Esophagus (tissue), 2 donors: Measurements from ENCODE around the gene ZBTB25. TPM values are rescaled to one million over a fixed set of nuclear protein-coding genes. Genes with fewer than 3 reads are reported as not detected.

Experiments
- H3K27ac ChIP-seq, 2 donors: one replicate each; pipeline ENCODE4 v1.5.1; 2013; ENCODE audit warnings: low read depth in 2 of 2, mild to moderate bottlenecking in 2 of 2, inconsistent platforms in 1 of 2, low read length in 1 of 2, moderate library complexity in 1 of 2
- H3K27me3 ChIP-seq, 2 donors: one replicate each; pipeline ENCODE4 v1.6.1; 2013; ENCODE audit warnings: low read length in 2 of 2, control low read depth in 1 of 2, mild to moderate bottlenecking in 1 of 2; ENCODE audit not compliant: insufficient read depth in 2 of 2, control insufficient read depth in 1 of 2
- H3K36me3 ChIP-seq, 2 donors: one replicate each; pipeline ENCODE4 v1.6.1; 2013; ENCODE audit warnings: low read length in 1 of 2; ENCODE audit not compliant: control insufficient read depth in 2 of 2, insufficient read depth in 2 of 2
- H3K4me1 ChIP-seq, 2 donors: one replicate each; pipeline ENCODE4 v1.6.1; 2013; ENCODE audit warnings: low read length in 1 of 2; ENCODE audit not compliant: control insufficient read depth in 2 of 2, insufficient read depth in 2 of 2
- H3K4me3 ChIP-seq, 2 donors: one replicate each; pipeline ENCODE4 v1.5.1; 2013; ENCODE audit warnings: low read length in 2 of 2, mild to moderate bottlenecking in 2 of 2, low read depth in 1 of 2, moderate library complexity in 1 of 2
- H3K9me3 ChIP-seq, 2 donors: one replicate each; pipeline ENCODE4 v1.6.1; 2013; ENCODE audit warnings: mild to moderate bottlenecking in 2 of 2, low read depth in 1 of 2, low read length in 1 of 2, moderate library complexity in 1 of 2; ENCODE audit not compliant: control insufficient read depth in 2 of 2, insufficient read depth in 1 of 2
- WGBS, 2 donors: extraction: QIAGEN DNeasy Blood & Tissue Kit; methylation state at CpG; one replicate each; pipeline ENCODE4 v1.1.7; 2013; 5-methylcytosine and 5-hydroxymethylcytosine counted together
- polyA plus RNA-seq, 2 donors: library from polyadenylated mRNA; stranded (reverse); fragments of 200-250 nt; gene quantifications; one replicate each; pipeline ENCODE4 v1.2.3, GENCODE V29; 2013
- donor health status: healthy with polysubstance abuse.
- donor health status: Bipolar disorder and iron deficiency.

The ZBTB25 gene
- polyA plus RNA-seq, 2 donors: 1.7 to 2.7 TPM

DNA sequence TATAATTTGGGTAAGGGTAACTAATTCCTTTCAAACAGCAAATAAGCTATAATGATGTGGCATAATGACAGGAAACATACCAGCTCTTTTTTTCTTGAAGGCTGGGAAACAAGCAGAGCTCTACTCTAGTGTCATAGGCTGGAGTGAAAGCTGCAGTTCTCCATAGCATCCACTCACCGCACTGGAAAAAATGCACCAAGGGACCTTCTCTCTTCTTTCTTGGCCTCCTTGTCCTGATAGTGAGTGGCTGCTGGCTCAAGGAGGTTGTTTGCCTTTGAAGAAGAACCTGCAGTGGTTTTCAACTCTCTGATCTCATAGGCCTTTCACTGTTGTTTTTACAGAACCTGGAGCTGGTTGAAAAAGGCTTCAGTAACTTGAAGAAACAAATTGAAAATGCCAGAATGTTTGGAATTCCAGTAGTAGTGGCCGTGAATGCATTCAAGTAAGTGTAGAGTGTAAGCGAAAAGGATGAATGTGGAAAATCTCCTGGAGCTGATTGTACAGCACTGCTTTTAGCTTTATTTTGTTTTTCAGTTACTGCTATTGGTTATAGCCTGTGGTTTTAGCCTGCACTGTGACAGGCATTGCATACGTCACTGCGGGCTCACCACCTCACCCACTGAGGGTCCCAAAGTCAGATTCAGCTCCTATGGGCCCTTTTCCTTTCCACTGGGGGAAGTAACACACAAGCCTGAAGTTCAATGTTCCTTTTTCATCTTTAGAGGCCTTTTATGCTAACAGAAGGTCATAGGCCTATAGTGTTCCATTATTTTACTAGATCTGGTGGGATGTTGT, 55.6 kb downstream of the ZBTB25 start:
- H3K27ac ChIP-seq: no peak overlapping the region

DNA sequence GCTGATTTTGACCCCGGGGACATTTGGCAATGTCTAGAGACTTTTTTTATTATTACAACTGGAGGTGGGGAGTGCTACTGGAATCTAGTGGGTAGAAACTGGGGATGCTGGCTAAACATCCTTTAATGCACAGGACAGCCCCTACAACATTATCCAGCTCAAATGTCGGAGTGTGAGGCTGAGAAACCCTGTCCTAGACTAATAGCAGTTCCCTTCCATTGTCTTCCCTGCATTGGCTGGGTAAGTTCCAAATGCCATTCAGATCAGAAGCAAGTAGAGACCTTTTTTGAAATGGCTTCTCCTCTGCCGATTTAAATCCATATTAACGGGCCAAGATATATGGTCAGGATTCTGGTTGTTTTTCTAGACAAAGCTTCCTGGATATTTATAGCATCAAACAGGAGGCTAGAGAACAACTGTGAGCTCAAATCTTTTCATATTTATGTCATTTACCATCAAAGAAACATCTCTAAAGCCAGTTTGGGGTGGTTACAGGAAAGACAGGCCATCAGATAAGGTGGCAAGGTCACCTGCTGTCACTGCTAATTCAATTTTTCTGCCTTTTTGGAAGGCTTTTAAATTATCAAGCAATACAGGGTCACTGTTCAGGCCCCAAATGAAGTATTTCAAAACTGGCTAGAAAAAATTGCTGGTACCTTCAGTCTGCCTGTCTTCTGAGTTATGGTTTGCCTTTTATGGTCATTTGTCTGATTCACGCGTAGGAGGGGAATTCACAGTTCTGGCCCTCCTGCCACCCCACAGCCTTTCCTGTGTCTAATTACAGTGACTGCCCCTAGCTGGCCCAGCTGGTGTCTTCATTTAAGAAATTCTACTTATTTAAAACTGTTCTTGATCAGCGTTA, 58.4 kb downstream of the ZBTB25 start:
- Histone ChIP-seq H3K4me1 (no peaks in the 10 kb centered on the region), H3K27ac (no peak overlapping the region), H3K27me3 (no peaks in the 10 kb centered on the region), H3K36me3 (peaks cover 10 to 13% of the 10 kb centered on the region in 2 donors), H3K4me3 (no peak overlapping the region), H3K9me3 (no peaks in the 10 kb centered on the region)
- 68 to 72% methylated on average over 7 of the region's 7 CpGs for WGBS, 2 donors

More for the DNA sequence above, 55.6 kb downstream of the ZBTB25 start:
- no peak overlapping the region for H3K4me3 ChIP-seq
- WGBS, 2 donors: 90 to 91% methylated on average over 5 of the region's 5 CpGs
- H3K27me3 ChIP-seq: no peaks in the 10 kb centered on the region
- H3K9me3 ChIP-seq: no peaks in the 10 kb centered on the region
- H3K36me3 ChIP-seq: peaks cover 4 to 9% of the 10 kb centered on the region in 2 donors
- no peaks in the 10 kb centered on the region for H3K4me1 ChIP-seq

DNA sequence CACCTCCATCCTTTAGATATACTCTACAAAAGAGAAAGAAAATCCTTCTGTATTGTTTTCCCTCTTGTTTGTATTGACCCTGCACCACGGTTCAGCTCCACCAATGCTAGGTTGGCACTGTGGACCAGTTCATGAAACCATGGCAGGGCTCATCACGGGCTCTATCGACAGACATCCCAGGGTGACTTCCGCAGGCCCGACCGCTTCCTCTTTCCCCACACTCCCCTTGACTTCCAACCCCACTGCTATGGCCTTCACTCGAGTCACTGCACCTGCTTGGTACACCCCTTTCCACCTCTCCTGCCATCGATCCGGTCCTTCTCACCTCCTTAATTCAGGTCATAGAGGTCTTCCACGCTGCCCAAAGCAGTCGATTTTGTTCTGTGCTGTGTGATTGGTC, 59.5 kb downstream of the ZBTB25 start:
- H3K9me3 ChIP-seq: no peaks in the 10 kb centered on the region
- no peaks in the 10 kb centered on the region for H3K27me3 ChIP-seq
- H3K27ac ChIP-seq: no peak overlapping the region
- no peaks in the 10 kb centered on the region for H3K4me1 ChIP-seq
- peaks cover 6 to 13% of the 10 kb centered on the region in 2 donors for H3K36me3 ChIP-seq
- 91 to 94% methylated on average over 11 of the region's 11 CpGs for WGBS, 2 donors
- H3K4me3 ChIP-seq: no peak overlapping the region

DNA sequence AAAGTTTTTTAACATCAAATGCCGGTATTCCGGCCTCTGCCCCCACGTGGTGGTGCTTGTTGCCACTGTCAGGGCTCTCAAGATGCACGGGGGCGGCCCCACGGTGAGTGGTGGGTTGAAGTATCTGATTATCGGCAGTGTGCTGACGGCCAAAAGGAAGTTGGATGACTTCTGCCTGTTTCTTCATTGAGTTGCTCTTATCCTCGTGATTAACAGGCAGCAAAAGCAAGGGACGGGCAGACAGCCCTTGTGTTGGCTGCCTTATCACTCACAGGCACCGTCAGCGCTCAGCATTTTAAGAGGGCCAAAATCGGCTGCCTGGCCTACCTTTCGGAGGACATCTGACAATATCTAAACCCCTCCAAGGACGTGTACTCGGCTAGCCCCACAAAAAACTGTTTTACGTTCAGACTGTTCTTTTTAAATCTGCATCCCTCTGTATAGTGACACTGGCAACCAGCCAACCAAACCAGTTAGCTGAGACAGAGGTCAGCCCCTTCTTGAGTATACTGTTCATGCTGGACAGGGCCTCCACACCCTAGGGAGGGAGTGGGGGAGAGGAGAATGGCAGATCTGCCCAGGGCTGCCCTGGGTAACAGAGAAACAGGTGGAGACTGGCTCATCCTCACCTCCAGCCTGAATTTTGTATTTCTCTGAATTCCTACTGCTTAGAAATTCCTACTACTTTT, 61.2 kb downstream of the ZBTB25 start:
- no peaks in the 10 kb centered on the region for H3K9me3 ChIP-seq
- H3K4me1 ChIP-seq: no peaks in the 10 kb centered on the region
- no peaks in the 10 kb centered on the region for H3K27me3 ChIP-seq
- H3K27ac ChIP-seq: no peak overlapping the region
- peaks cover 9 to 17% of the 10 kb centered on the region in 2 donors for H3K36me3 ChIP-seq
- no peak overlapping the region for H3K4me3 ChIP-seq
- WGBS, 2 donors: 88 to 92% methylated on average over 17 of the region's 17 CpGs

DNA sequence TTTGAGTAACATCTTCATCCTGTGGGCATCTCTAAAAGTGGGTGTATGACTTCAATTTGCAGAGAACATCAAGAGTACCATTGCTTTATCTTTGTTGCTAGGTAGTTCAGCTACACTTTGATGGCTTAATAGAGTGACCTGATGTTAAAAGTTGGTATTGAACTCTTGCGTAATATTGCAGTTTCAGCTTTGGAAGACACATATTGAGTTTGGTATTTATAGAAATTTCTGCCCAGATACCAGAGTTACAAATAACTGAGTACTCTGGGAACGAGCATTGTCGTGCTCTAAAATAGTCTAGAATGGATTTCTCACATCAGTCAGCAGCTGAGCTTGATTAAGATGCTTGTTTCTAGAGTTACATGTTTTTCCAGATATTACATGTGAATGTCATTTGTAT, 63.1 kb downstream of the ZBTB25 start:
- H3K4me1 ChIP-seq: no peaks in the 10 kb centered on the region
- H3K27me3 ChIP-seq: no peaks in the 10 kb centered on the region
- peaks cover 10 to 17% of the 10 kb centered on the region in 2 donors for H3K36me3 ChIP-seq
- no peaks in the 10 kb centered on the region for H3K9me3 ChIP-seq
- H3K4me3 ChIP-seq: no peak overlapping the region
- 94 to 96% methylated on average over 3 of the region's 3 CpGs for WGBS, 2 donors
- no peak overlapping the region for H3K27ac ChIP-seq

DNA sequence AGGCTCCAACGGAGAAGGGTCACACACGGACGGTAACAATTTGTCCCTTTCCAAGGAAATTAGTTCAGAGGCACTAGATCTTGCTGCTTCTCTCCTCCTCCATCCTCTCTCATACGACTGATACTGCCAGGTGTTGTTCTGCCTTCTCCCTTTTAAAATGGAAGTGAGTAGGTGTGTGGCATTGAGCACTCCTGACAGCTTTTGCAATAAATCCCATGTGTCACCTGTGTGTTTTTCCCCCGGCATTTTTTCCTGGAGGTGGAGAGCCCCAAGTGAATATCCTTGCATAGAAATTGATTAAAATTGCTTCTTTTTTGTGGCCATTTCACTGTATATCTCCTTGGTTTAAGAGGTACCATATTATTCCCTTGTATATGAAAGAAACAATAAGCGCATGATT, 64.5 kb downstream of the ZBTB25 start:
- Histone ChIP-seq H3K27me3 (no peaks in the 10 kb centered on the region), H3K4me1 (no peaks in the 10 kb centered on the region), H3K27ac (no peak overlapping the region), H3K4me3 (no peak overlapping the region), H3K36me3 (peaks cover 9 to 17% of the 10 kb centered on the region in 2 donors), H3K9me3 (no peaks in the 10 kb centered on the region)
- 93 to 94% methylated on average over 6 of the region's 6 CpGs for WGBS, 2 donors

DNA sequence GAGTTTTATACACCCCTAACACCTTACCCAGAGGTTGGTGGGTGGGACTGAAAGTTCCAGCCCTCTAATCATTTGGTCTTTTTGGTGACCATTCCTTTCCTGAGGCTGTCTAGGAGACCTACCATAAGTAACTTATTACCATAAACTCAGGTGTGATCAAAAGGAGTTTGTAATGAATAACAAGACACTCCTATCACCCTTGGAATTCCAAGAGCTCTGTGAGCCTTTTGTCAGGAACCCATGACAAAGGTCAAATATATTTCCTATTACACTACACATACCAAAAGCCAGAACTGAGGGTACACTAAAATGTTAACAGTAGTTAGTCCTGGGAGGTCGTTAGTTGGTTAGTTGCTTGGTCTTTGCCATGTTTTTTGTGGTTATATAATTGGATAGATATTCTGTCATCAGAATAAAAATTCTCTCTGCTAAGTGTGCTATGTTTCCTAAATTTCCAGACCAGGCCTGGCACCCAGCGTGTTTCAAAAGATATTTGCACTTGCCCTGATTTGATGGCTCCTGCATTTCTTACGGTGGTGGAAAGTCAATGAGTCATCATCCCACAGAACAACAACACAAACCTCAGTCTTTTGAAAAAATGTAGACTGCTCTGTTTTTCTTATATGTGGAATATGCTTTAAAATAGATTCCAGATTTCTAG, 65.3 kb downstream of the ZBTB25 start:
- peaks cover 8 to 17% of the 10 kb centered on the region in 2 donors for H3K36me3 ChIP-seq
- H3K9me3 ChIP-seq: no peaks in the 10 kb centered on the region
- no peaks in the 10 kb centered on the region for H3K27me3 ChIP-seq
- 58 to 69% methylated on average over 3 of the region's 3 CpGs for WGBS, 2 donors
- no peak overlapping the region for H3K4me3 ChIP-seq
- no peak overlapping the region for H3K27ac ChIP-seq
- no peaks in the 10 kb centered on the region for H3K4me1 ChIP-seq

DNA sequence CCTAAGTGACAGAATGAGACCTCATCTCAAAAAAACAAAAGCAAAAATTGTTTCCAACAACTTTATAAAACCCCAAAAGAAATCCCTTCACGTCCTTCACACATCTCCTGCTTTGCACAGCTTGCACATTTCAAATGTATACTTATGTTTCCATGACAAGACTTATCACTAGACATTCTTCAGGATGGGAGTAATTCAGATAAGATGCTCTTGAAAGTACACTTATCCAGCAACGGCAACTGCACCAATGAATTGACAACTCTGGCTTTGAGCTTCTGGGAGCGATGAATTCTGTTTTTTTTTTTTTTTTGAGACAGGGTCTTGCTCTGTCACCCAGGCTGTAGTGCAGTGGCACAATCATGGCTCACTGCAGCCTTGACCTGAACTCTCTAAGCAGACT, 69.1 kb downstream of the ZBTB25 start:
- Histone ChIP-seq H3K27me3 (no peaks in the 10 kb centered on the region), H3K4me3 (no peak overlapping the region), H3K4me1 (no peaks in the 10 kb centered on the region), H3K27ac (no peak overlapping the region), H3K9me3 (no peaks in the 10 kb centered on the region), H3K36me3 (peaks cover 4 to 7% of the 10 kb centered on the region in 2 donors)
- WGBS, 2 donors: 88 to 91% methylated on average over 3 of the region's 3 CpGs

DNA sequence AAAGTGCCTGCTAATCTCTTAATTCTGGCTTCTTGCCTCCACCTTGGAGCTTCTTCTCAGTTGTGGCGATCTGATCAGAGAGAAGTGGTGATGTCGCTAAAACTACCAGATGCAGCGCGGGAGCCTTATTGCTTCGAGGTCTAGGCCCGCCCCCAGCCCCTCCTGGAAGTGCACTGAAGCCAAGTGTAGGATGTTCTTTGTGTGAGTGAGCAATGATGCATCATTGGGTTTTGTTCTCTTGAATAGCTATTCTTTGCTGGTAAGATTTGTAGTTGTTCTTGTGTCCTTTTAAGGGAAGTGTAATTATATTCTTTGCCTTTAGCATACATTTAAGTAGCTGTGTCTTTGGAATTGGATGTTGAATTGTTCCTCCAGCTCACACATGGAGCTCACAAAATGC, 79.7 kb downstream of the ZBTB25 start:
- 90 to 92% methylated on average over 6 of the region's 6 CpGs for WGBS, 2 donors
- Histone ChIP-seq H3K4me3 (no peak overlapping the region), H3K9me3 (no peaks in the 10 kb centered on the region), H3K27me3 (no peaks in the 10 kb centered on the region), H3K36me3 (peaks cover 10 to 17% of the 10 kb centered on the region in 2 donors), H3K27ac (no peak overlapping the region), H3K4me1 (no peaks in the 10 kb centered on the region)
